Tibial nerve (tissue), 3 donors: ENCODE results near the gene RPL22L1.

ENCODE experiments used
- CTCF ChIP-seq, 5 experiments: fragments of 200-600 bp in 3 of 5; fragments of 450-650 bp in 2 of 5; sonication (generic) in 3 of 5; IDR thresholded peaks; one replicate each; pipeline ENCODE4 v1.5.1; 2016 to 2019; ENCODE audit warnings: antibody characterized with exemption in 5 of 5, mild to moderate bottlenecking in 3 of 5, moderate library complexity in 2 of 5
- POLR2A ChIP-seq, 2 donors: fragments of 450-650 bp; IDR thresholded peaks; one replicate each; pipeline ENCODE4 v1.6.1; 2017; ENCODE audit warnings: antibody characterized with exemption in 2 of 2, mild to moderate bottlenecking in 2 of 2, moderate library complexity in 2 of 2

DNA sequence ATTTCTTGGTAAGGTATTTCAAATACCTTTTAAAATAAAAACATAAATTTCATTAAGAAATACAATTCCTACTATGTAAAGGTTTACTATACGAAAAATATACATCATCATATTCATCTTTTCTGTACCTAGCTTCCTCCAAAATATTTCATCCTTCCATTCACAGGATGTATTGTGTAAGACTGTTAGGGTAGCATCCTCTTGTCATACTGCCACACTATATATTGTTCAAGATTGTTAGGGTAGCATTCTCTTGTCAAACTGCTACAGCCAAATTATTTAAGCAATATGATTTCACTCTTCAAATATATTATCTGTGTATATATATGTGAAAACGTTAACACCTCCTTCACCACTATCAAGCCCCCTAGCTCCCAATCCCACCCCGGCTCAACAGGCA is 3.5 kb downstream of the RPL22L1 start:
- no peak for TF ChIP-seq CTCF (IDR thresholded peaks at IDR 0.05)
- no peak for TF ChIP-seq POLR2A (IDR thresholded peaks at IDR 0.05)
